GM21515 (cell line): ENCODE results near the gene SLC7A9.

Experiments
- ATAC-seq: cut with Tn5 transposase; IDR thresholded peaks from one replicate; pipeline ENCODE4 v1.9.1; 2021; ENCODE audit not compliant: unreplicated experiment

SLC7A9 gene

DNA sequence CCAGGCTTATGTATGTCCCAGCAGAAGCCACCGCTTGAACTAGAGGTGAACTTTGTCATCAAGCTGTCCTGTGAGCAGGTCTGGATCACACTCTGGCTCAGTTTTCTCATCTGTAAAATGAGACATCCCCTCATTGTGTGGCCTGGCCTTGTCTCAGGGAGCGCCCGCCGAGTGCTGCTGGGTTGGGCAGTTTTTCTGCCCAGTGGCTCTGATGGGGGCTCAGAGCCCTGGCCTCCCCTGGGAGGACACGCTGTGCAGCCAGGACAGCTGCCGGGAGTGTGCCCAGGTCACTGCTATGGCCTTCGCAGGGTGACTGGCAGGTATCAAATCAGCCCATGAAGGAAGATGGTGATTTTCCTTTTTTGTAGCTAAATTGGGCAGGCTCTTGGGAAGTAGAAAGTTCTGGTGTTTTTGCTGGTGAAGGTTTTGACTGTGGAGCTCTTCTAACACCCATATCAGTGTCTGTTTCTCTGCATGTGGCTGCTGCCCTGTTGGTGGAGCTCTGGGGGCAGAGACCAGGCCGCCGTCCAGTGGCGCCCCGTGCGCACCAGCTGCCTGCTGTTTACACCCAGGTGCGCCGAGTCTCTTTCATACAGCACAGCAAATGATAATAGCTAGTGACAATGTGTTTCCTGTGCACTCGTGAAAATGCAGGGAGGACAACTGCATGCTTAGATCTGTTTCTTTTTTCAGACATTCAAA, 40.8 kb downstream of the SLC7A9 start:
- no peak for ATAC-seq

DNA sequence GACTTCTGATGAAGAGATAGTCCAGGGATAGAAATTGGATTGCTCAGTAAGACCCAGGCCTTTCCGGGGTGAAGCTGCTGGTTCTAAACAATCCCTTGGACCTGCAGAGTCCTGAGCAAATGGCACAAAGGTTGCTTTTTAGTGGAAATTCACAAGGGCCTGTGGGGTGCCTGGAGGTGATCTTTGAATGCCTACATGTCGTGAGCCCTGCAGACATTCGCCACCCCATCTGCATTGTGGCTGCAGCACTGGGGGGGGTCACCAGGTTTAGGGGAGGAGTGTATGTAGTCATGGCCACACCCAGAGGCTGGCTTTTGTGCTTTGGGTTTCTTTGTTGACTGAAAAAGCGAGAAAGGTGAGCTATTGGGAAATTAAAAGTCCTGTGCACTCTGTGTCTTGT, 41.4 kb downstream of the SLC7A9 start:
- ATAC-seq = no peak

DNA sequence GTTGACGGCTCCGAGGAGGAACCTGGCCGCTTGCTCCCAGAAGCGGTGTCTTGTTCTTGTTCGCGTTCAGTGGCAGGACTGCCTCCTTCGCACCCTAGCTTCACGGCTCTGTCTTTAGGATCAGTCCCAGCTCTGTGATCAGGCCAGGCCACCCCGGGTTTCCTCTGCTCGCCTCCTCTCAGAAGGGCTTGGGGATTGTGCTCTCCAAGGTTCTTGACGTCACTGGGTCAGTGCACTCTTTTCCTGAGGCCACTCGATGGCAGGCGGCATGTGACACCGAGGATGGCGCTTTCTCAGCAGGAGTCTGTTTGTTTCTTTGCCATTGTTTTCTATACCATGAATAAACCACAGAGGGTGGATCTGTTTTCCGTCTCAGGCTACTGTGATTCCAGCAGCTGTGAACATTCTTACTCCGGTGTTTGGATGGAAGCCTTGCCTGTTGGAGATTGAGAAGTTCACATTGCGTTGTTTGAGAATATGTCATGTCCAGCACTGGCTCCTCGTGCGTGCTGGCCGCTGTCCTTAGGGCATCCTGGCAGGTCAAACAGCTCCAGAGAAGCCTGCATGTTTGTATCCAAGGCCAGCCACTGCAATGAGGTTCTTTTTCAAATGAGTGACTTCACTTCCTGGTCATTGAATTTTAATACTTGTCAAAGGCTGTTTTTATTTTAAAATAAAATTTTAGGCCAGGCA, 44.5 kb downstream of the SLC7A9 start:
- ATAC-seq = no peak

DNA sequence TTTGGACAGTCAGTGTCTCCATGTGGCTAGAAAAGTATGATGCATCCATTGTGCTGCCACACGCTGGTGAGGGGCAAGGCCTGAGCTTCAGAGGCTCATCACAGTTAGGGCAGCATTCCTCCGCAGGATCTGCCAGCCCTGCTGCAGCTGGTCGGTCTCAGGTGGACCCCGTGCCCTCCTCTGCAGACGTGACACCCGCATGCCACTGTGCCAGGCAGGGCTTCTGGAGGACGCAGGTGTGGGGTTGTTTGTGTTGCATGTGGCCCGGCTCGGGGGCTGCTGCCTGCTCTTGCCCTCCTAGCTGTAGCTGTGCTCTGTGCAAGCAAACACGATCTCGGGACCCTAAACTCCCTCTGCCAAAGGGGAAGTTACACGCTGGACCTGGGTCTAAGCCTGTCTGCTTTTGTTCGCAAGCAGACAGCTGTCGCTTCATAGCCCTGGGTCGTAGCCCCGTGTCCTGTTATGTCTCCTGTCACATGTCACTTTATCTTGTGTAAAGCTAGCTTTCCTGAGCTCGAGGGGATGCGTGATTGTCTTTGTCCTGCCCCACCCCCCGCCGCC, 45.3 kb downstream of the SLC7A9 start:
- no peak for ATAC-seq

DNA sequence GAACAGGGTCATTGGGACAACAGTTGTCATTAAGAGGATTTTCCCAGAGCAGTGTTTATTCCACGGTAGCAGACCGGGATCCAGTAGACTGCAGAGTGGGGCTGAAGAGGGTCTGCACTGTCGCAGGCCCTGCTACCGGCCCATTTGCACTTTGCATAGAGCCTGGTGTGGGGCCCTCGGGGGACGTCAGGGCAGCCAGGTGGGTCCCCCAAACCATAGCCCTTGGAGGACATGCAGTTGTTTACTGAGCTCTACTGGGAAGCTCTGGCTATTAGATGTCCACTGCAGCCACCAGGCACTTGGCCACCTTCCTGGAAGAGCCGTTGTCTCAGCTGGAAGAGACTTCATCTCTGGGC, 45.8 kb downstream of the SLC7A9 start:
- ATAC-seq = no peak

DNA sequence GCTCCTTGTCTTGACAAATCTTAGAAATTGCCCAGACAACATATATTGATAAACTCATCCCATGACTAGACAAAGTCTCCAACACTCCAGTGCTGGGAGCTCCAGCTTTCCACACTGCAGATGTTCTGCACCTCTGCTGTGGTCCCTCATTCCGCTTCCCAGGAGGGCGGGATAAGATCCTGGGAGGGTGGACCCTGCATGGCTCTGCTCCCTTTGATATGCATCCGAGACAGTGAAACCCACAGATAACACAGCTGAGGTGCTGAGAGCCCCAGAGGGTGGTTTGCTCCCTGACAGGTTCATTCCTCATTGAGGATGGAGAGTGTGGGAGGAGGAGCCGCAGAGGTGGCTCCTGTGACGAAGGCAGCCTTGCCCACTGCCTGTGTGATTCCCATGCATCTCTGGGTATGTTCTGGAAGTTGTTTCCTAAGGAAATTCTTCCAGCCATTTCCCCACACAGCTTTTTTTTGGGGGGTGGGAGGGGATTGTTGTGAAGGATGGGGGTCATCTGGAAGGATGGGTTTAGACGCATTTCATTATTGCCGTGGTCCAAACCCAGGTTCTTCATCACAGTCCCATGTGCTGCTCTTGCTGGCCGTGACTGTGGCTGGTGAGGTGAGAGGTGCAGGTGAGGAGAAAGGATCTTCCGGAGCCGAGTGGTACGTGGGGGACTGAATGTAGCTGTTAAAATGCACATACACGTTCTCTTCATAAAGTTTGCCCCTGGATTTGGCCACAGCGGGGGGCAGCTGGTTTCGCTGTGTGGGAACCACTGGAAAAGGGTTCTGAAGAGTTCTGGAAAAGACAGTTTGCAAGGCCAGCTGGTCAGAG, 46.4 kb downstream of the SLC7A9 start:
- no peak for ATAC-seq

DNA sequence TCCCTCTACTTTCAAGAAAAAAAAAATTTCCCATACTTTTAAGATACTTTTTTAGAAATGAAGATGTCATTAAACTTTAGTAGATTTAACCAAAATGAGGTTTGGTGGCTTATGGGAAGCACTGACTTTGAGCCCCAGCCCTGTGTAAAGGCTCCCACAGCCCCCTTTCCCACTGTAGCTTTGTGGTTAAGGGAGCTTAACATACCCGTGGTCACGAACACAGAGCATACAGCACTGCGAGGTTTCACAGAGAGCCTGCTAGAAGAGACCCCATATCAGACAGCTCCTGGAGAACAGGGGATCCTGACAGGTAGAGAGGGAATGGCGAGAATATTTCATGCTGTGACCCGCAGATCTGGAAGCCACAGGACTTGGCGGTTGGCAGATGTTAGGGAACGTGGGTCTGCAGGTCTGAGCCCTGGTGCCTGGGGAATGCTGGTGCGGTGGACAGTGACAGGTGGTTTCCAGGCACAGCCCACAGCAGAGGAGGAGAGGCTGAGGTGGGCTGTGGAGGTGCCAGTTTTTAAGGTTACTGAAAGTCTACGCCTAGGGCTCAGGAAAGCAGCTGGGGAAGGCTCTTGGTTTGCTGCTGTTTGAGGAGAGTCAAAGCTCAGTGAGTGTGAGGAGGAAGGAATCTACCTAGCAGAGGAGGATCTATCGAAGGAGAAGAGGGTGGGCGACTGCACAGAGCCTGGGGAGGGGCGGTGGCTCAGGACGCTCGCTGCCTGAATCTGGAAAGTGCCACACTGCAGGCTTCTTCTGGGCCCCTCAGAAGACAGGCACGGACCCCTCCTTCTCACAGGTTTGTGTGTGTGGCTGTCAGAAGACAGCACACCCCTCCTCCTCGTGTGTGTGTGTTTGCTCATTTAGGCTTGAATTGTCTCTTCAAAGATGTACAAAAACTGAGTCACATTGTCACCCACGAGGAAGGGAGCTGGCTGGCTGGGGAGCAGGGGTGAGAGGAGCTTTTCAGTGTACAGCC, 49.9 kb downstream of the SLC7A9 start:
- no peak for ATAC-seq

DNA sequence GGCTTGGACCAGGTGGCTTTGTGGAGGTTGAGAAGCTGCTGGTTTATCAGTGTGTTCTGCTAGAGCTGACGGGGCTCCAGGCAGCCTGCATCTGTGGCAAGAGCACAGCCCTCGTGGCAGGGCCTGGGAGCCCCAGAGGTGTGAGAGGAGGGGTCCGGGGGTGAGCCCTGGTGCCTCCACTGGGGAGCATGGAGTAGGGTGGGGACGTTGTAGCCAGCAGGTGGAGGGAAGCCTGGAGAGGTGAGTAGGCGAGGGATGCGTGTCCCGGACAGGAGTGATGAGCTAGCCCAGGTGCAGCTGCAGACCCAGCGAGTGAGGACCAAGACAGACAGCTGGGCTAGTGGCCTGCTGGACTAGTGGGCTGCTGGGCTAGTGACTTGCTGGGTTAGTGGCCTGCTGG, 51.0 kb downstream of the SLC7A9 start:
- ATAC-seq = no peak

DNA sequence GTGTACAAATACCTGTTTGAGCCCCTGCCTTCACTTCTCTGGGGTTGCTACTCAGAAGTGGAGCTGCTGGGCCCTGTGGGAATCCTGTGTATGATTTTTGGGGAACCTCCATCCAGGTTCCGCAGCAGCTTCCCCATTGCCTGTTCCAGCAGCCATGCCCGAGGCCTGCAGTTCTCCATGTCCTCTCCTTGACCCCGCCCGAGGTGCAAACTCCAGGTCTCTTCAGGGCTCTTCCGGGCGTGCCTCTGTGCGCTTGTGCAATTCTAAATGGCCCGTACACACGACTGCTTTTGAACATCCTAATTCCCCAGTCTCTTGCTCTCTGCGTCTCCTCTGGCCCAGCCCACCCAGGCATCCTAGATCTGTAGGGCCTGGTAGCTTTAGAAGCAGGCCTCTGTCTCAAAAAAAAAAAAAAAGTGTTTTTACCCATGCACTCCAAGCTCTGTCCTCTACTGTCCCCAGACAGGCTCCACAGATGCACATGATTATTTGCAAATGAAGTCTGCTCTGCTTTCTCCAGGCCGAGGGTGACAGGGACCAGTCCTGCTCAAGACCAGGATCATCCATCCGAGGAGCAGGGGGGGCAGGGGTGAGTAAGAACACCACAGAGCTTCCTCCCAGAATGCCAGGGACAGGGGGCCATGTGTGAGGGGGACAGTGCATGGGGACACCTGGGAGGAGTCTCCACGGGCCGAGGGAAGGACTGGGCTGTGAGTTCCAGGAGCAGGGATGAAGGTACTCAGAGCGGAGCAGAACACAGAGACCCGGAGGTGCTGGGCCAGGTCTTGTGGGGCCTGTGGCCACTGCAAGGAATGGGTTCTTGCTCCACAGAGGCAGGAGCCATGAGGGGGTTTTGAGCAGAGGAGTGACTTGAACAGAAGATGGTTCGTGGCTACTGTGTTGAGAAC, 51.7 kb downstream of the SLC7A9 start:
- ATAC-seq = no peak

DNA sequence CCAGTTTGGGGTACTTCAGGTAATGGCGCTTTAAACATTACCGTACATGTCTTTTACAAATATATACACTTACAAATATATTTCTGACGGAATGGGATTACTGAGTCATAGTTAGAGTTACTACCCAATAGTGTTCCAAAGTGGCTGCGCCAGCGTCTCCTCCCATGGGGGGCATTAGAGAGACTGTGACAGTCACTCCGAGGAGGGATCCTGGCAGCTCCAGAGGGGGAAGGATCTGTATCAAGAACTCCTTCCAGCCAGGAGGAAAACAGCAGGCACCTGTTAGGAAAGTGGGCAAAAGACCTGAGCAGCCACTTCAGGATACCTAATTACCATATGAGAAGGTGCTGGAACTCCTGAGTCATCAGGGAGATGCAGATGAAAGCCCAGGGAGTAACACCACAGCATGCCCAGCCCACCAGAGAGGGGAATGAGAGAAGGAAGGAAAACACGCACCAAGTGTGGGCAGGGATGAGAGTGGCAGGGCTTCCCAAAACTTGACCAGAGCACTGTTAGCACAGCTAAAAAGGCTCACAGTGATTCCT, 52.9 kb downstream of the SLC7A9 start:
- no peak for ATAC-seq

DNA sequence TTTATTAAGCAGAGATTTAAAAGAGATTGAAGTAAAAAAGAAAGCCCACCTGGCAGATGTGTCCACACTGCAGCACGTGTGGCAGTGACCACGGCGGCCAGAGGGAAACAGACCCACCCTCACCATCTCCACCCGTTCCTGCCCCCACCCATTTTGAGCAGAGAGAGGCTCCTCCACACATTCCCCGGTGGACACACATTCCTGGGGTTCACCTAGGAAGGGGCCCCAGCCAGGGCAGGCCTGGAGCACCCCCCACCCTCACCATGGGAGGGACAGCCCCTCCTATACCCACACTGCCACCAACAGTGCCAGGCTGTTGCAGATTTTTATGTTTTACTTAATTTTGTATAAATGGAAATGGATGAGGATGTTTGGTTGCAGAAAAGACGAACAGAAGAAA, 54.9 kb downstream of the SLC7A9 start:
- ATAC-seq = no peak

DNA sequence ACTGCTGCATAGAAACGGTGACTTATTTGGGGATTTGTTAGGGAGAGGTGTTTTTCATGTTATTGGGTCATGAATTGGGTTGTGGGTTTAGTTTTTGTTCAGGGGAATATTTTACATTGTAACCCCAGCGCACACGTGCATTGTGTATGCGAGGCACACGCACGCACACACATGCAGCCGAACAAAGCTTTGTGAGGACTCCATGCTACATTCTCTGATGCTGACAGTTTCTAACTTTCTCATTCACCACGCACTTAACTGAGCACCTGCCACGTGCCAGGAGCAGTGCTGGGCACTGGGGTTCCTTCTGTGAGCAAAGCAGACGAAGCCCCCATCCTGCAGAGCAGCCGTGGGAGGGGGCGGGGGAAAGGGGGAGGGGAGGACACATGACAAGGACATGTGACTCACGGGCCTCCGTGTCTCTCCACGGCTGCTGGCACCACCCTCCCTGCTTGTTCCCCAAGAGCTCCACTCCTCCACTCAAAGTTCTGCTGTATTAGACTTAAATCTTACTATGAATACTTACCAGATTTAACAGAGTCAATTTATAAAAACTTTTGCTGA, 55.6 kb downstream of the SLC7A9 start:
- ATAC-seq = no peak

DNA sequence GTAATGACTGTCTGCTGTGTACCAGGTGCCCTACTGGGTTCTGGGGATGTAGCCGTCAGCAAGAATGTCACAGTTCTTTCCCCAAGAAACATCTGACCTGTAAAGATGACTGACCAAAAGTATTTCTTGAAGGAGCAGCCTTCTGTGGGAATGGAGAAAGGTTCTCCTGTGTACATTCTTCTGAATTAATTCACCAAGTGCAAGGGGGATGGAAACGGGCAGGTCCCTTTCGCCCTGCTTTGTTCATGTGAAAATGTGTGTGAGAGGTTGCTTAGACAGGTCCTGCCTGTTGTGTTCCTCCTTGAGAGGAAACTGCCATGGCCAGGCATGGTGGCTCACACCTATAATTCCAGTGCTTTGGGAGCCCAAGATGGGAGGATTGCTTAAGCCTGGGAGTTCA, 57.0 kb downstream of the SLC7A9 start:
- ATAC-seq = no peak

DNA sequence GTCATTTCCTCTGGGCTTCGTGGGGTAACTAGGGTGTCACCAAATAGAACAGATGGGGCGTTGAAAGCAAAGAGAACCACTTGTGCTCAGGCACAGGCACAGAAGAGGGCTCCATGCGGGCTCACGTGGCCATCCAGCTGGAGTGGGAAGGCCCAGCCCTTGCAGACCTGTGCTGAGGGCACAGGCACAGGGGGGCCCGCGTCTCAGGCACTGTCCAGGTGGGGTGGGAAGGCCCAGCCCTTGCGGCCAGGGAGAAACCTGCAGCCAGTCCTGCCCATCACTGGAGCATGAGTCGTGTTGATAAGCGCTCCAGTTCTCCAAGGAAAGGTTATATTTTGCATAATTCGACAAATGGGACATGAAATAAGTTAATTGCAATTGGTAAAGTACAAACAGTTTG, 57.5 kb downstream of the SLC7A9 start:
- no peak for ATAC-seq

DNA sequence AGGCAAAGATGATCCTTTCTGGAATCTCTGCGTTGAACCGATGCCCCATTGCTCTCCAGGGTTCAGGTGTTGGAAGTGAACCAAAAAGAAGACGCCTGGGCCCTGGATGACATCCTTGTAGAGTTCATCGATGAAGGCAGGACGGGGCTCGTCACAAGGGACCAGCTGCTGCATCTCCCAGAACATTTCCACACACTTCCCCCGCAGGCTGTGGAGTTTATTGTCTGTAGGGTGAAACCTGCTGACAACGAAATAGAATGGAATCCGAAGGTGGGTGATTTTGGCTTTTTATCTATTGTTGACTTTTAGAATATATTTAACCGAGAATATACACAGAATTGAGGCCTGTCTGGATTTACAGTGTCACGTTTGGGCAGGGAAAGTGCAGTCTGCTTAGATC, 58.4 kb downstream of the SLC7A9 start:
- no peak for ATAC-seq

DNA sequence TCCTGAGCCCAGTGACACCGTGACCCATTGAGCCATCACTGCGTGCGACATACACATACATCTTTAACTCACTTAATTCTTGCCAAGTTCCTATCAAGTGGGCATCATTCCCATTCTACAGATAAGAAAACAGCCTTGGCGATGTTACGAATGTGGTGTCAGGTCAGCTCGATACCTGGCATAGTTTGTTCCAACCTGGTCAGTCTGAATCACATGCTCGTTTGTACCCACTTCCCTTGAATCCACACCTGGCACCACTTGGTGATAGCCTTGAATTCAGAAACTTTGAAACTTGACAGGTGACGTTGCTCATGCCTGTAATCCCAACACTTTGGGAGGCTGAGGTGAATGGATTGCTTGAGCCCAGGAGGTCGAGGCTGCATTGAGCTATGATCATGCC, 59.1 kb downstream of the SLC7A9 start:
- ATAC-seq = no peak

DNA sequence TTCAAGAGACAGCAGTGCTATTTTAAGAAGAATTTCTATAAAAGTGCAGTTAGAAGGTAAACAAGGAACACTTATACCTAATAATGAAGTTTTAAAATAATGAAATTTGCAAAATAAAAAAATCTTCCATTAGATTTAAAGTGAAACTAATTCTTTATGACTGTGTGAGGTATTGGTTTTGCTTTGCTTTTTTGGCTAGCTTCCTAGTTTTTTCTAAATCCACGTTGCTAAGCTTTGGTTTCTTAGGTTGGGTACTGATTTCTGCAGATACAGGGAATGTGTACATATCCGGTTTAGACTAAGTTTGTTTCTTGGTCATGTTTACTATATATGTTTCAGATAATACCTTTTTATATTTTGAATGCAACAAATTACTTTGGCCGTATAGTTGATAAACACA, 59.8 kb downstream of the SLC7A9 start:
- ATAC-seq = no peak

DNA sequence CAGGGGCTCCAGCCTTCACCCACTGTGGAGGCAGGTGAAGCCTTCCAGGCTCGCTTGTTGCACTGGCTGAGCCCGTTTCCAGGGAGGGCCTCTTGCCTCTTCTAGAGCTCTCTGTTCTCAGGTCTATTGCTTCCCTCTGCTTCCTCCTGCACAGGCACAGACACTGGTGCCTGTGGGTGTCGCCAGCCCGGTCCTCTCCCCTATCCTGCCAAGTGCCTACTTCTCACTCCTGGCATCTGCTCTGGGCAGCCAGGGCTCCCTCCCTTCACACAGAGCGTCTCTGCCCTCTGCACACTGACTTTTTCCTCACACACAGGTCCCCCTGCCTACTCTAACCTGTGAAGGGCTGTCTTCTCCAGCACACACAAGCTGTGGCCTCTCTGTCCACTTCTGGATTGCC, 60.3 kb downstream of the SLC7A9 start:
- ATAC-seq = no peak

DNA sequence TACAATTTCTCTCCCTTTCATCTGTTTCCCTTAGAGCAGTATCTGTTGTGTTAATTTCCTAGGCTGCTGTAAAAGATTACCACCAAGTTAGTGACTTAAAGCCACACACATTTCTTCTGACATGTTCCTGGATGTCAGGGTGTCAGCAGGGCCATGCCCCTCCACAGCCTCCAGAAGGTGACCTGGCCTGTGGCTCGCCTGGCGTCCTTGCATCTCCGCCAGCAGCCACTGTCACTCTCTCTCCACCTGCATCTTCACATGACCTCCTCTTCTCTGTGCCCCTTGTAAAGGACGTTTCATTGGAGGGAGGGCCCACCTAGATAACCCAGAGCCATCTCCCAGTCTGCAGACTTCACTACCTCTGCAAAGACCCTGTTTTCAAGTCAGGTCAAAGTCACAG, 61.3 kb downstream of the SLC7A9 start:
- ATAC-seq = no peak
